Lung (tissue), 12 donors: ENCODE measurements around the gene PCNT. TPM values are rescaled to one million over a fixed set of nuclear protein-coding genes. Genes with fewer than 3 reads are reported as not detected.
"Not testable (repeated sequence)": the region's sequence is repeated elsewhere in the genome, so short reads cannot be mapped to it uniquely, and the experiment has no call there.

ENCODE experiments used
- ATAC-seq: fragments of 200-7000 bp; cut with Tn5 transposase; one replicate; pipeline ENCODE4 v1.9.1; 2020; ENCODE audit warnings: moderate number of reproducible peaks; ENCODE audit not compliant: insufficient read depth, low FRiP score
- DNase-seq, 3 donors: peaks; one replicate each; pipeline ENCODE4 v3.0.0-alpha.2; 2013 to 2017
- H3K27ac ChIP-seq, 2 donors: one replicate each; pipeline ENCODE4 v1.5.1; 2013; ENCODE audit warnings: mild to moderate bottlenecking in 2 of 2, moderate library complexity in 2 of 2, control low read depth in 1 of 2, inconsistent platforms in 1 of 2, low read depth in 1 of 2, low read length in 1 of 2
- H3K27me3 ChIP-seq, 3 donors: one replicate each; pipeline ENCODE4 v1.5.1; 2013; ENCODE audit warnings: low read length in 2 of 3; ENCODE audit not compliant: control insufficient read depth in 3 of 3, insufficient read depth in 3 of 3
- H3K36me3 ChIP-seq, 4 donors: one replicate each; pipeline ENCODE4 v1.5.1; 2013; ENCODE audit warnings: low read length in 4 of 4, mild to moderate bottlenecking in 1 of 4, moderate library complexity in 1 of 4; ENCODE audit not compliant: control insufficient read depth in 4 of 4, insufficient read depth in 4 of 4
- H3K4me1 ChIP-seq, 5 donors: one replicate each; pipeline ENCODE4 v1.5.1; 2013; ENCODE audit warnings: low read length in 5 of 5, mild to moderate bottlenecking in 2 of 5, moderate library complexity in 1 of 5; ENCODE audit not compliant: control insufficient read depth in 5 of 5, insufficient read depth in 5 of 5
- H3K4me3 ChIP-seq: one replicate; pipeline ENCODE4 v1.5.1; 2013; ENCODE audit warnings: mild to moderate bottlenecking, control low read depth, moderate library complexity
- H3K9ac ChIP-seq, 2 donors: one replicate each; pipeline ENCODE4 v1.5.1; 2013; ENCODE audit warnings: low read length in 2 of 2, control low read depth in 1 of 2; ENCODE audit not compliant: insufficient read depth in 1 of 2
- H3K9me3 ChIP-seq, 4 donors: one replicate each; pipeline ENCODE4 v1.5.1; 2013; ENCODE audit warnings: low read length in 3 of 4, mild to moderate bottlenecking in 1 of 4, moderate library complexity in 1 of 4; ENCODE audit not compliant: control insufficient read depth in 4 of 4, insufficient read depth in 3 of 4
- CTCF ChIP-seq: IDR thresholded peaks from 2 replicates; pipeline ENCODE4 v1.5.1; 2012; ENCODE audit warnings: mild to moderate bottlenecking; ENCODE audit errors: control extremely low read depth, extremely low read depth
- WGBS, 2 donors: extraction: QIAGEN DNeasy Blood & Tissue Kit; methylation state at CpG; one replicate each; pipeline ENCODE4 v1.1.7; 2013; 5-methylcytosine and 5-hydroxymethylcytosine counted together
- polyA plus RNA-seq, 2 donors: library from polyadenylated mRNA; stranded (reverse); fragments of 200-250 nt; gene quantifications; one replicate each; pipeline ENCODE4 v1.2.1, GENCODE V29; 2013
- total RNA-seq, 2 donors: library from RNA; depleted of rRNA in 1 of 2; stranded (reverse); fragments of >200 nt in 1 of 2; gene quantifications; one replicate each; pipeline ENCODE4 v1.2.1, GENCODE V29; 2014 to 2021
- donor health status: control.
- donor health status: control.
- donor health status: Bipolar disorder and iron deficiency.
- donor health status: healthy.
- donor health status: DM: yes; HTN: yes; CAD: no.

PCNT gene
- total and polyA plus RNA-seq, 4 donors, result 9.8 to 37.2 (median 18.5) TPM

DNA sequence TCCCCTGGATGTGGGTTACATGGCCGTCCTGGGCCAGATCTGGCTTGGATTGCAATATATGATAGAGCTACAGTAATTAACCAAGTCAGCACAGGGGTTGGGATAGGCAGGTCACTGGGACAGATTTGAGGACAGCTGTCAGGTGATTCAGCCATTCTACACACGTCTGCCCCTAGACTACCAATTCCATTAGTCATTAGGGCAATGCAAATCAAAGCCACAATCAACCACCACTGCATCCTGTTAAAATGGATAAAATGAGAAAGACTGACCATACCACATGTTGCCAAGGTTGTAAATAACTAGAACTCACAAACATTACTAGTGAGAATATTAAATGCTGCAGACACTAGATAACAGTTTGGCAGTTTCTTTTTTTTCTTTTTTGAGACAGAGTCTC is 16.3 kb upstream of the PCNT start:
- Histone ChIP-seq H3K4me3 (no peak overlapping the region), H3K27me3 (no peaks in the 10 kb centered on the region), H3K9me3 (peaks cover 0 to 2% (median 0%) of the 10 kb centered on the region in 4 donors), H3K4me1 (no peaks in the 10 kb centered on the region), H3K27ac (no peak overlapping the region), H3K9ac (no peak overlapping the region), H3K36me3 (peaks cover 0 to 16% (median 8%) of the 10 kb centered on the region in 4 donors)
- ATAC-seq, result no peak
- no peak for DNase-seq
- TF ChIP-seq CTCF, result no peak
- 79 to 85% methylated on average over 2 of the region's 2 CpGs for WGBS, 2 donors

GRCh38 chr21:46308431-46308830 is 15.5 kb upstream of the PCNT start:
- DNase-seq, result no peak
- Histone ChIP-seq H3K4me3 (no peak overlapping the region), H3K9me3 (peaks cover 0 to 2% (median 0%) of the 10 kb centered on the region in 4 donors), H3K9ac (no peak overlapping the region), H3K27me3 (no peaks in the 10 kb centered on the region), H3K36me3 (peaks cover 0 to 19% (median 8%) of the 10 kb centered on the region in 4 donors), H3K27ac (no peak overlapping the region), H3K4me1 (no peaks in the 10 kb centered on the region)
- no peak for TF ChIP-seq CTCF
- 96 to 100% methylated on average over 2 of the region's 2 CpGs for WGBS, 2 donors
- no peak for ATAC-seq

- H3K27me3 ChIP-seq, ATAC-seq, H3K9me3 ChIP-seq, H3K4me1 ChIP-seq, H3K27ac ChIP-seq, H3K9ac ChIP-seq, DNase-seq, H3K4me3 ChIP-seq: not testable (repeated sequence)
- peaks cover 0 to 12% (median 4%) of the 10 kb centered on the region in 4 donors for H3K36me3 ChIP-seq
- WGBS, 2 donors, result 97 to 98% methylated on average over 8 of the region's 8 CpGs
These were observed 13.7 kb upstream of the PCNT start for GRCh38 chr21:46310260-46310659.

- no peak for ATAC-seq
- Histone ChIP-seq H3K4me1 (no peaks in the 10 kb centered on the region), H3K9ac (no peak overlapping the region), H3K4me3 (no peak overlapping the region), H3K27me3 (no peaks in the 10 kb centered on the region), H3K9me3 (peaks cover 0 to 2% (median 0%) of the 10 kb centered on the region in 4 donors), H3K36me3 (peaks cover 0 to 14% (median 4%) of the 10 kb centered on the region in 4 donors), H3K27ac (no peak overlapping the region)
- TF ChIP-seq CTCF, result no peak
- DNase-seq, result no peak
These were observed 12.4 kb upstream of the PCNT start for GRCh38 chr21:46311568-46311967.
